ENCODE results near the gene NLK.

DNA sequence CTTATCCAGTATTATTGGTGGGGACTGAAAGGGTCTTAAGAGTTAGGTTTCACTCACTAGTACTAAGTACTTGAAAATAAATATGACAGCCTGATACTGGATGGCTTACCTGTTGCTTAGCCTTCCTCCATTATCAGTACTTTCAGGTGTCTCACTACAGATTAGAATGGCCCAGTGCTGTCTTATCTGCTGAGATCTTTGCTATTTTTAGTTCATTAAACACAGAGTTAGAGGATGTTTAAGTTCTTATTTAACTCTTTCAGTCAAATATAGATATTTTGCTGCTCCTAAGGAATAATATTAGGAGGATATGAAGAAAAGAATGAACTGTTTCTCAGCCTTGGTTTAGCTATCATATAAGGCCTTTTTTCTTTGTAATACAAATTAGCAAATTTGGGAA, 74.8 kb downstream of the NLK start:
- TF ChIP-seq, protein P1, sequence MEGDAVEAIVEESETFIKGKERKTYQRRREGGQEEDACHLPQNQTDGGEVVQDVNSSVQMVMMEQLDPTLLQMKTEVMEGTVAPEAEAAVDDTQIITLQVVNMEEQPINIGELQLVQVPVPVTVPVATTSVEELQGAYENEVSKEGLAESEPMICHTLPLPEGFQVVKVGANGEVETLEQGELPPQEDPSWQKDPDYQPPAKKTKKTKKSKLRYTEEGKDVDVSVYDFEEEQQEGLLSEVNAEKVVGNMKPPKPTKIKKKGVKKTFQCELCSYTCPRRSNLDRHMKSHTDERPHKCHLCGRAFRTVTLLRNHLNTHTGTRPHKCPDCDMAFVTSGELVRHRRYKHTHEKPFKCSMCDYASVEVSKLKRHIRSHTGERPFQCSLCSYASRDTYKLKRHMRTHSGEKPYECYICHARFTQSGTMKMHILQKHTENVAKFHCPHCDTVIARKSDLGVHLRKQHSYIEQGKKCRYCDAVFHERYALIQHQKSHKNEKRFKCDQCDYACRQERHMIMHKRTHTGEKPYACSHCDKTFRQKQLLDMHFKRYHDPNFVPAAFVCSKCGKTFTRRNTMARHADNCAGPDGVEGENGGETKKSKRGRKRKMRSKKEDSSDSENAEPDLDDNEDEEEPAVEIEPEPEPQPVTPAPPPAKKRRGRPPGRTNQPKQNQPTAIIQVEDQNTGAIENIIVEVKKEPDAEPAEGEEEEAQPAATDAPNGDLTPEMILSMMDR (IDR thresholded peaks at IDR 0.05): no peak
- TF ChIP-seq POLR2A (IDR thresholded peaks at IDR 0.05) (no peak), EP300 (IDR thresholded peaks at IDR 0.05) (no peak)

All from sigmoid colon (tissue), 4 donors.